Mesenchymal stem cell (in vitro differentiated cells and primary cell): ENCODE data around the gene KIF13A.

Experiments used
- DNase-seq: peaks from one replicate; pipeline ENCODE4 v3.0.0-alpha.2; 2013
- H2AFZ ChIP-seq: one replicate; pipeline ENCODE4 v1.6.1; 2013; ENCODE audit warnings: low read depth, mild to moderate bottlenecking, control low read depth, inconsistent platforms, low read length, moderate library complexity
- H2AK5ac ChIP-seq: 2 replicates; pipeline ENCODE4 v1.6.1; 2013; ENCODE audit warnings: low read length, moderate library complexity, mild to moderate bottlenecking, inconsistent platforms; ENCODE audit not compliant: severe bottlenecking
- H2BK120ac ChIP-seq: one replicate; pipeline ENCODE4 v1.6.1; 2013; ENCODE audit warnings: low read depth, mild to moderate bottlenecking, inconsistent platforms, low read length, moderate library complexity
- H2BK12ac ChIP-seq, 2 experiments: one replicate each; pipeline ENCODE4 v1.6.1; 2013; ENCODE audit warnings: inconsistent platforms in 2 of 2, low read length in 2 of 2, mild to moderate bottlenecking in 2 of 2, moderate library complexity in 2 of 2, control low read depth in 1 of 2
- H2BK15ac ChIP-seq: one replicate; pipeline ENCODE4 v1.6.1; 2013; ENCODE audit warnings: mild to moderate bottlenecking, low read depth, inconsistent platforms; ENCODE audit not compliant: poor library complexity, severe bottlenecking
- H2BK5ac ChIP-seq: 2 replicates; pipeline ENCODE4 v1.6.1; 2013; ENCODE audit warnings: low read depth, mild to moderate bottlenecking, low read length, control low read depth, inconsistent platforms; ENCODE audit not compliant: poor library complexity, severe bottlenecking
- H3K14ac ChIP-seq, 2 experiments: one replicate each; pipeline ENCODE4 v1.6.1; 2013; ENCODE audit warnings: inconsistent platforms in 2 of 2, low read length in 2 of 2, control low read depth in 1 of 2, mild to moderate bottlenecking in 1 of 2, moderate library complexity in 1 of 2
- H3K18ac ChIP-seq, 2 experiments: one replicate each; pipeline ENCODE4 v1.6.1; 2013; ENCODE audit warnings: inconsistent platforms in 2 of 2, low read length in 2 of 2, control low read depth in 1 of 2, low read depth in 1 of 2, mild to moderate bottlenecking in 1 of 2
- H3K23ac ChIP-seq, 2 experiments: one replicate each; pipeline ENCODE4 v1.6.1; 2013; ENCODE audit warnings: inconsistent platforms in 2 of 2, low read length in 2 of 2, mild to moderate bottlenecking in 2 of 2, moderate library complexity in 2 of 2, control low read depth in 1 of 2
- H3K27ac ChIP-seq: 2 replicates; pipeline ENCODE4 v1.5.1; 2013; ENCODE audit warnings: mild to moderate bottlenecking, moderate library complexity, low read length, control low read depth, inconsistent platforms; ENCODE audit not compliant: poor library complexity, severe bottlenecking
- H3K27me3 ChIP-seq, 2 experiments: 2 replicates each; pipeline versions ENCODE4 v1.6.1 to v1.7.0; 2013; ENCODE audit warnings: low read length in 2 of 2, mild to moderate bottlenecking in 2 of 2, moderate library complexity in 2 of 2, control low read depth in 1 of 2, inconsistent platforms in 1 of 2; ENCODE audit not compliant: control insufficient read depth in 1 of 2, insufficient read depth in 1 of 2
- H3K36me3 ChIP-seq, 2 experiments: 2 replicates each; pipeline versions ENCODE4 v1.6.1 to v1.7.0; 2013; ENCODE audit warnings: low read length in 2 of 2, control low read depth in 1 of 2, inconsistent platforms in 1 of 2, low read depth in 1 of 2, mild to moderate bottlenecking in 1 of 2; ENCODE audit not compliant: insufficient read depth in 2 of 2, control insufficient read depth in 1 of 2
- H3K4ac ChIP-seq, 2 experiments: one replicate each; pipeline ENCODE4 v1.6.1; 2013; ENCODE audit warnings: inconsistent platforms in 2 of 2, low read length in 2 of 2, mild to moderate bottlenecking in 2 of 2, moderate library complexity in 2 of 2, control low read depth in 1 of 2, low read depth in 1 of 2
- H3K4me1 ChIP-seq: 2 replicates; pipeline ENCODE4 v1.6.1; 2013; ENCODE audit warnings: low read depth, low read length, control low read depth; ENCODE audit not compliant: control insufficient read depth, insufficient read depth
- H3K4me2 ChIP-seq: 2 replicates; pipeline ENCODE4 v1.6.1; 2013; ENCODE audit warnings: low read length, mild to moderate bottlenecking, inconsistent platforms; ENCODE audit not compliant: poor library complexity, severe bottlenecking
- H3K4me3 ChIP-seq, 2 experiments: 2 replicates each; pipeline versions ENCODE4 v1.5.1 to v1.7.0; 2013; ENCODE audit warnings: low read length in 2 of 2, mild to moderate bottlenecking in 2 of 2, control low read depth in 1 of 2, low read depth in 1 of 2; ENCODE audit not compliant: insufficient read depth in 1 of 2
- H3K79me1 ChIP-seq: replicated peaks from 2 replicates; pipeline ENCODE4 v1.6.1; 2013; ENCODE audit warnings: mild to moderate bottlenecking, control low read depth, low read length, inconsistent platforms; ENCODE audit not compliant: poor library complexity, severe bottlenecking
- H3K9ac ChIP-seq: 2 replicates; pipeline ENCODE4 v1.7.0; 2013; ENCODE audit warnings: mild to moderate bottlenecking, low read length, moderate library complexity
- H3K9me3 ChIP-seq: 2 replicates; pipeline ENCODE4 v1.7.0; 2013; ENCODE audit warnings: mild to moderate bottlenecking, low read length; ENCODE audit not compliant: control insufficient read depth
- H4K8ac ChIP-seq: one replicate; pipeline ENCODE4 v1.6.1; 2013; ENCODE audit warnings: inconsistent platforms, mild to moderate bottlenecking, low read length, moderate library complexity
- H4K91ac ChIP-seq: one replicate; pipeline ENCODE4 v1.6.1; 2013; ENCODE audit warnings: mild to moderate bottlenecking, low read length, inconsistent platforms
- WGBS: methylation state at CpG from one replicate; pipeline ENCODE4 v1.1.7; 2013; ENCODE audit warnings: mixed read lengths; 5-methylcytosine and 5-hydroxymethylcytosine counted together

KIF13A gene

GRCh38 chr6:17967668-17968518 is 19.5 kb downstream of the KIF13A start:
- WGBS: 91% methylated on average over 4 of the region's 5 CpGs

DNA sequence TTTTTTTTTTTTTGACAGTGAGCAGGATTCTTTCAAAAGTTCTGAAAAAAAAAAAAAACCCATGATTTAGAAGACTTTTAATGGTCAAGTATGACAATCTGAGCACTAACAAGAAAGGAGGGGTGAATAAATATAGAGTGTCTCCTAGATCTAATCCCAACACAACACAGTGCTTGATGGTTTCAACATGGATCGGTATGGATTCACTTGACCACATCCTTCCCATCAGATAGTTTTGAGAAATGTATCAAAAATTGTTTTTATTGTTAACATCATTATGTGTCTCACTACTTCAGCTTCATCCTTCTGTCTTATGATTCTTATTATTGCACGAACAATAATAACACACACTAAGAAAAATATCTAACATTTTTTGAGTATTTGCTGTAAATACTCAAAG is 21.0 kb downstream of the KIF13A start:
- no peak overlapping the region for H2BK15ac ChIP-seq
- H2AFZ ChIP-seq: no peak overlapping the region
- no peaks in the 10 kb centered on the region for H3K36me3 ChIP-seq
- no peak overlapping the region for H4K8ac ChIP-seq
- H3K14ac ChIP-seq: no peak overlapping the region
- H3K4me3 ChIP-seq: no peak overlapping the region
- H3K79me1 ChIP-seq: peaks cover 25% of the 10 kb centered on the region
- H2BK120ac ChIP-seq: no peak overlapping the region
- no peak overlapping the region for H2BK5ac ChIP-seq
- H3K23ac ChIP-seq: no peak overlapping the region
- DNase-seq: no peak
- no CpG with 5 or more reads among the region's 2 CpGs for WGBS
- no peak overlapping the region for H3K18ac ChIP-seq
- peaks cover 15% of the 10 kb centered on the region for H3K4me1 ChIP-seq
- no peak overlapping the region for H3K27ac ChIP-seq
- H4K91ac ChIP-seq: no peak overlapping the region
- no peak overlapping the region for H3K4me2 ChIP-seq
- H2AK5ac ChIP-seq: no peak overlapping the region
- no peaks in the 10 kb centered on the region for H3K9me3 ChIP-seq
- no peaks in the 10 kb centered on the region for H3K27me3 ChIP-seq
- H3K9ac ChIP-seq: no peak overlapping the region
- H3K4ac ChIP-seq: no peak overlapping the region
- H2BK12ac ChIP-seq: no peak overlapping the region

More at GRCh38 chr6:17967668-17968518, 19.5 kb downstream of the KIF13A start:
- H3K79me1 ChIP-seq: peaks cover 22% of the 10 kb centered on the region
- H3K4me1 ChIP-seq: peaks cover 12% of the 10 kb centered on the region
- H2BK12ac ChIP-seq: peak overlapping the region; percentile 84
- no peak overlapping the region for H3K27ac ChIP-seq
- H3K18ac ChIP-seq: peak overlapping the region; percentile 48 to 89
- H2BK5ac ChIP-seq: peak overlapping the region; percentile 73
- H3K36me3 ChIP-seq: no peaks in the 10 kb centered on the region
- H3K9ac ChIP-seq: no peak overlapping the region
- peak overlapping the region in 1 of 2 experiments; percentile 42 for H3K23ac ChIP-seq
- peak overlapping the region; percentile 82 for H2BK15ac ChIP-seq
- H4K91ac ChIP-seq: peak overlapping the region; percentile 25
- no peak overlapping the region for H2AFZ ChIP-seq
- peak overlapping the region; percentile 51 to 79 for H3K4ac ChIP-seq
- DNase-seq: peak; percentile 28
- no peak overlapping the region for H4K8ac ChIP-seq
- H3K4me2 ChIP-seq: no peak overlapping the region
- H3K4me3 ChIP-seq: no peak overlapping the region
- peak overlapping the region in 1 of 2 experiments; percentile 32 for H3K14ac ChIP-seq
- H3K9me3 ChIP-seq: no peaks in the 10 kb centered on the region
- H3K27me3 ChIP-seq: no peaks in the 10 kb centered on the region
- H2BK120ac ChIP-seq: no peak overlapping the region
- no peak overlapping the region for H2AK5ac ChIP-seq

- Histone ChIP-seq H3K4me3 (no peak overlapping the region), H2BK5ac (no peak overlapping the region), H3K27me3 (no peaks in the 10 kb centered on the region), H2AFZ (no peak overlapping the region), H3K9me3 (no peaks in the 10 kb centered on the region), H2AK5ac (no peak overlapping the region), H4K8ac (no peak overlapping the region), H3K9ac (peak overlapping the region; percentile 28), H2BK120ac (no peak overlapping the region), H3K4ac (no peak overlapping the region), H3K14ac (no peak overlapping the region), H3K36me3 (no peaks in the 10 kb centered on the region), H3K4me2 (no peak overlapping the region), H3K79me1 (peaks cover 27% of the 10 kb centered on the region), H2BK12ac (no peak overlapping the region), H3K4me1 (peaks cover 13% of the 10 kb centered on the region), H4K91ac (no peak overlapping the region), H2BK15ac (no peak overlapping the region), H3K18ac (no peak overlapping the region), H3K27ac (no peak overlapping the region), H3K23ac (no peak overlapping the region)
- peak; percentile 81 for DNase-seq
These were observed 22.0 kb downstream of the KIF13A start for GRCh38 chr6:17965397-17965796.

- Histone ChIP-seq H3K27ac (no peak overlapping the region), H3K4me3 (no peak overlapping the region)
These were observed 22.8 kb downstream of the KIF13A start for GRCh38 chr6:17964633-17965032.

More at GRCh38 chr6:17964633-17965032, 22.8 kb downstream of the KIF13A start:
- Histone ChIP-seq H3K27me3 (no peaks in the 10 kb centered on the region), H2AFZ (no peak overlapping the region), H3K23ac (no peak overlapping the region), H2BK12ac (peak overlapping the region in 1 of 2 experiments; percentile 84), H3K4ac (peak overlapping the region in 1 of 2 experiments; percentile 51), H3K79me1 (peaks cover 29% of the 10 kb centered on the region), H2AK5ac (no peak overlapping the region), H4K8ac (no peak overlapping the region), H3K9ac (peak overlapping the region; percentile 28), H3K18ac (no peak overlapping the region), H4K91ac (no peak overlapping the region), H2BK120ac (no peak overlapping the region), H3K36me3 (no peaks in the 10 kb centered on the region), H2BK15ac (no peak overlapping the region), H3K4me1 (peaks cover 13% of the 10 kb centered on the region), H3K14ac (no peak overlapping the region), H2BK5ac (no peak overlapping the region), H3K9me3 (no peaks in the 10 kb centered on the region), H3K4me2 (no peak overlapping the region)
- DNase-seq: peak; percentile 35
- 60% methylated on average over 1 of the region's 8 CpGs for WGBS
